Body of pancreas (tissue), 4 donors: ENCODE results near the gene TMEM107. TPM values are rescaled to one million over a fixed set of nuclear protein-coding genes. Genes with fewer than 3 reads are reported as not detected.
A peak's percentile ranks its signal among the peaks of the same experiment; 100 is the strongest.

Source experiments
- ATAC-seq: fragments of 150-250 bp; one replicate; pipeline ENCODE4 v1.9.1; 2016
- DNase-seq, 4 donors: peaks; one replicate each; pipeline ENCODE4 v3.0.0-alpha.2; 2019
- H3K27ac ChIP-seq, 4 donors: fragments of 200-600 bp; sonication (generic); 1 replicate in 3 of 4; 2 replicates in 1 of 4; pipeline versions ENCODE4 v1.5.1 to v1.6.1; 2016 to 2019; ENCODE audit warnings: mild to moderate bottlenecking in 1 of 4, mixed read lengths in 1 of 4, moderate library complexity in 1 of 4
- H3K27me3 ChIP-seq, 2 donors: fragments of 200-600 bp; sonication (generic); one replicate each; pipeline ENCODE4 v1.6.0; 2016; ENCODE audit warnings: mild to moderate bottlenecking in 1 of 2
- H3K36me3 ChIP-seq, 2 donors: fragments of 200-600 bp; sonication (generic); replicated peaks in 1 of 2; 2 replicates each; pipeline ENCODE4 v1.5.1; 2016; ENCODE audit warnings: low read depth in 2 of 2; ENCODE audit not compliant: insufficient read depth in 1 of 2
- H3K4me1 ChIP-seq: fragments of 200-600 bp; sonication (generic); one replicate; pipeline ENCODE4 v1.6.0; 2016
- H3K4me3 ChIP-seq, 2 donors: fragments of 200-600 bp; sonication (generic); 1 replicate in 1 of 2; 2 replicates in 1 of 2; pipeline ENCODE4 v1.5.1; 2016 to 2019
- H3K9me3 ChIP-seq, 3 donors: fragments of 200-600 bp; sonication (generic); 1 replicate in 2 of 3; 2 replicates in 1 of 3; pipeline ENCODE4 v1.5.1; 2016
- POLR2A ChIP-seq, 3 donors: fragments of 450-650 bp; IDR thresholded peaks; one replicate each; pipeline ENCODE4 v1.6.1; 2016; ENCODE audit warnings: antibody characterized with exemption in 3 of 3, mild to moderate bottlenecking in 2 of 3
- WGBS, 2 donors: methylation state at CpG; one replicate each; pipeline ENCODE4 v1.1.5; 2017; 5-methylcytosine and 5-hydroxymethylcytosine counted together
- intact Hi-C: fragments of 100-400 bp; cut with DNase I; formaldehyde crosslinking; loops from one replicate; pipeline ENCODE4 v1.15.1; 2023
- total RNA-seq, 2 donors: library from RNA; depleted of rRNA; stranded (reverse); fragments of >200 nt; gene quantifications; one replicate each; pipeline ENCODE4 v1.1.0, GENCODE V29; 2016
- TF ChIP-seq, protein P1 (sequence below), 7 experiments: fragments of 450-650 bp in 4 of 7; fragments of 200-600 bp in 3 of 7; sonication (generic) in 3 of 7; IDR thresholded peaks; one replicate each; pipeline ENCODE4 v1.5.1; 2016 to 2019; ENCODE audit warnings: antibody characterized with exemption in 7 of 7

Gene TMEM107
- total RNA-seq, 2 donors from 2014 or later = 7.6 to 12.7 TPM

GRCh38 chr17:8163978-8164814, 12.0 kb downstream of the TMEM107 start:
- Histone ChIP-seq H3K27ac (peak overlapping the region; percentile 41 to 99 (median 99)), H3K36me3 (no peaks in the 10 kb centered on the region), H3K4me1 (peaks cover 38% of the 10 kb centered on the region), H3K9me3 (no peaks in the 10 kb centered on the region), H3K27me3 (no peaks in the 10 kb centered on the region), H3K4me3 (no peak overlapping the region)
- ATAC-seq (no peak), DNase-seq (peak in 3 of 4 donors; percentile 70 to 81 (median 73))
- TF ChIP-seq, protein P1, sequence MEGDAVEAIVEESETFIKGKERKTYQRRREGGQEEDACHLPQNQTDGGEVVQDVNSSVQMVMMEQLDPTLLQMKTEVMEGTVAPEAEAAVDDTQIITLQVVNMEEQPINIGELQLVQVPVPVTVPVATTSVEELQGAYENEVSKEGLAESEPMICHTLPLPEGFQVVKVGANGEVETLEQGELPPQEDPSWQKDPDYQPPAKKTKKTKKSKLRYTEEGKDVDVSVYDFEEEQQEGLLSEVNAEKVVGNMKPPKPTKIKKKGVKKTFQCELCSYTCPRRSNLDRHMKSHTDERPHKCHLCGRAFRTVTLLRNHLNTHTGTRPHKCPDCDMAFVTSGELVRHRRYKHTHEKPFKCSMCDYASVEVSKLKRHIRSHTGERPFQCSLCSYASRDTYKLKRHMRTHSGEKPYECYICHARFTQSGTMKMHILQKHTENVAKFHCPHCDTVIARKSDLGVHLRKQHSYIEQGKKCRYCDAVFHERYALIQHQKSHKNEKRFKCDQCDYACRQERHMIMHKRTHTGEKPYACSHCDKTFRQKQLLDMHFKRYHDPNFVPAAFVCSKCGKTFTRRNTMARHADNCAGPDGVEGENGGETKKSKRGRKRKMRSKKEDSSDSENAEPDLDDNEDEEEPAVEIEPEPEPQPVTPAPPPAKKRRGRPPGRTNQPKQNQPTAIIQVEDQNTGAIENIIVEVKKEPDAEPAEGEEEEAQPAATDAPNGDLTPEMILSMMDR (IDR thresholded peaks at IDR 0.05) = no peak
- TF ChIP-seq POLR2A (IDR thresholded peaks at IDR 0.05) = peak in 1 of 3 donors; percentile 25
- intact Hi-C loops = no loop called here
- WGBS, 2 donors = 17 to 27% methylated on average over 7 to 13 of the region's 13 CpGs

DNA sequence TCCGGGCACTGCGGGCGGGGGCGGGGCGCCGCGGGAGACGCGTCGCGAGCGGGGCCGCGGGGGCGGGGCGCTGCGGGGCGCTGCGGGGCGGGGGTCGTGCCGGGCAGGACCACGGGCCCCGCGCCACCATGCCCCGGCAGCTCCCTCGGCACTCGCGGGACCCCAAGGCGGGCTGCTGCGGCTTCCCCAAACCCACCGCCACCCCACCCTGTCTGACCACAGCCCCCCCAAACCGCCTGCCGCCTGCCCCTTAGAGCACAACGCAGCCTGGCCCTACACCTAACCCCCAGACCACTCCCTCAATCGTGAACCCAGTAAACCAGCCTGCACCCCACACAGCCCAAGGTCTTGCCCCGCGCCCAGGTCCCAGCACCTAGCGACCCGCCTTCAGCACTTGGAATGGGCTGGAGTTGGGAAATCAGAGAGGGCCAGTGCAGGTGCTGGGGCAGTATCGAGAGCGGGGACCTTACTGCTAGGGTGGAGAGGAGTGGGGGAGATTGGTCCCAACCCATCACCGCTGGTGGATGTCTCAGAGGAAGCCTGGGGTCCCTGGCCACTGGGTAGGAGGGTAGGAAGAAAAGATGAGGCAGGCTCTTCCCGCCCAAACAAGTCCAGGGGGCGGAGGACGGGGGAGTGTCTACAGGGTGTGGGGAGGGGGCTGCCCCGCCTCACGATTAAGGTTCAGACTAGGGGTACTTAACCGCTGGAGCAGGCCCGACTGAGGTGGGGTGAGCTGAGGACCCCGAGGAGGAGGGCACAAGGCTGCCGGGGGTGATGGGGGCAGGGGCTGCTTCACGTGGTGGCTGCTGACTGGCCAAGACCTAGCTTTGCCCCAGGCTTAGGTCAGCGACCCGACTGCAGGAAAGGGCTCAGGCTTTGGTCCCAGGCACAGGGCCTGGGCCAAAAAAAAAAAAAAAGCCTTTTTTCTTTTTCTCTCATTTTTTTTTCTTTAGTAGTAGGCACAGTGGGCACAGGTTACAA, 12.9 kb downstream of the TMEM107 start:
- intact Hi-C loops = no loop called here
- no peaks in the 10 kb centered on the region for H3K36me3 ChIP-seq
- H3K27me3 ChIP-seq = no peaks in the 10 kb centered on the region
- no peak overlapping the region for H3K4me3 ChIP-seq
- peak overlapping the region; percentile 90 to 99 (median 99) for H3K27ac ChIP-seq
- DNase-seq (peak in 3 of 4 donors; percentile 49 to 51 (median 50)), ATAC-seq (peak; percentile 32)
- H3K9me3 ChIP-seq = no peaks in the 10 kb centered on the region
- H3K4me1 ChIP-seq = peaks cover 47% of the 10 kb centered on the region
- TF ChIP-seq POLR2A (IDR thresholded peaks at IDR 0.05) = peak in 2 of 3 donors; percentile 6 to 35
- TF ChIP-seq, protein P1 (IDR thresholded peaks at IDR 0.05) = no peak
- 17 to 53% methylated on average over 15 to 33 of the region's 55 CpGs for WGBS, 2 donors

GRCh38 chr17:8162233-8162996, 13.8 kb downstream of the TMEM107 start, which contains the start of gene VAMP2:
VAMP2 (minus strand) TSS chr17:8162948; CDS start chr17:8162879, 69 bp downstream.
- TF ChIP-seq, protein P1 (IDR thresholded peaks at IDR 0.05) = peak in 4 of 7 experiments; percentile 19 to 35 (median 34)
- peak; percentile 50 to 76 (median 74) for TF ChIP-seq POLR2A (IDR thresholded peaks at IDR 0.05)
- Histone ChIP-seq H3K27ac (peak within 1 kb of the TSS; percentile 90 to 99 (median 99)), H3K4me1 (peaks cover 52% of the 10 kb centered on the region), H3K9me3 (no peaks in the 10 kb centered on the region), H3K27me3 (no peaks in the 10 kb centered on the region), H3K36me3 (no peaks in the 10 kb centered on the region), H3K4me3 (peak within 1 kb of the TSS; percentile 72 to 85)
- ATAC-seq (peak; percentile 78), DNase-seq (peak; percentile 78 to 85 (median 82))
- WGBS, 2 donors = 0% methylated on average over 3 to 59 of the region's 75 CpGs
- intact Hi-C loops = no loop called here
